ENCODE measurements around the gene NAA25.

The NAA25 gene

DNA sequence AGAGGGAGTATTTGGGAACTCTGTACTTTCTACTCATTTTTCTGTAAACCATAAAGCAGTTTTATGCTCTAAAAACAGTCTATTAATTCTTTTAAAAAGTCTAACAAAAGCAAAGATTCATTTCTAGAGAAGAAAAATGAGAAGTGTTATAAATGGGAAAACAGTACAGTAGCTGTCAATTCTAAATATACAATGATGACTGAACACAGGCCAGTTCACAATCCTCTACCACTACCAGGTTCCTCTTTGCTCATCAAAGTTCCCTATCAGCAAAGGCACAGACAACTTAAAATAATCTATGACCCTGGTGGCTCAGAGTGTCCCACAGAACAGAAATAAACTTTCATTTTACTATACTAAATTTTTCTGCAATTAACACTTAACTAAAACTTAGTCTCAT, 12.5 kb downstream of the NAA25 start:
- no peak for DNase-seq (ENCODE audit: low spot score)
- no peak overlapping the region for H3K27ac ChIP-seq
- H3K4me3 ChIP-seq: no peak overlapping the region
- TF ChIP-seq, protein P1, sequence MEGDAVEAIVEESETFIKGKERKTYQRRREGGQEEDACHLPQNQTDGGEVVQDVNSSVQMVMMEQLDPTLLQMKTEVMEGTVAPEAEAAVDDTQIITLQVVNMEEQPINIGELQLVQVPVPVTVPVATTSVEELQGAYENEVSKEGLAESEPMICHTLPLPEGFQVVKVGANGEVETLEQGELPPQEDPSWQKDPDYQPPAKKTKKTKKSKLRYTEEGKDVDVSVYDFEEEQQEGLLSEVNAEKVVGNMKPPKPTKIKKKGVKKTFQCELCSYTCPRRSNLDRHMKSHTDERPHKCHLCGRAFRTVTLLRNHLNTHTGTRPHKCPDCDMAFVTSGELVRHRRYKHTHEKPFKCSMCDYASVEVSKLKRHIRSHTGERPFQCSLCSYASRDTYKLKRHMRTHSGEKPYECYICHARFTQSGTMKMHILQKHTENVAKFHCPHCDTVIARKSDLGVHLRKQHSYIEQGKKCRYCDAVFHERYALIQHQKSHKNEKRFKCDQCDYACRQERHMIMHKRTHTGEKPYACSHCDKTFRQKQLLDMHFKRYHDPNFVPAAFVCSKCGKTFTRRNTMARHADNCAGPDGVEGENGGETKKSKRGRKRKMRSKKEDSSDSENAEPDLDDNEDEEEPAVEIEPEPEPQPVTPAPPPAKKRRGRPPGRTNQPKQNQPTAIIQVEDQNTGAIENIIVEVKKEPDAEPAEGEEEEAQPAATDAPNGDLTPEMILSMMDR (IDR thresholded peaks at IDR 0.05): no peak

DNA sequence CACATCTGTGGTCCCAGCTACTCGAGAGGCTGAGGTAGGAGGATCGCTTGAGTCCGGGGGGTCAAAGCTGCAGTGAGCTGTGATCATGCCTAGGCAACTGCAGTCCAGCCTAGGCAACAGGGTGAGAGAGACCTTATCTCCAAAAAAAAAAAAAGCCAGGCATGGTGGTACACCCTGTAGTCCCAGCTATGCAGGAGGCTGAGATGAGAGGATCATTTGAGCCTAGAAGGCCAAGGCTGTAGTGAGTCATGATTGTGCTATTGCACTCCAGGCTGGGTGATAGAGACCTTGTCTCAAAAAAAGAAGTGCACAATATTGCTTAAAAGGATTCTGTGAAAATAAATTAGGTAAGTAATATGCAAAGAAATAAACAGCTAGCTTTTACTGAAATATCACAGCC, 17.0 kb downstream of the NAA25 start:
- Histone ChIP-seq H3K4me3 (no peak overlapping the region), H3K27ac (no peak overlapping the region)
- no peak for DNase-seq (ENCODE audit: low spot score)
- TF ChIP-seq, protein P1 (IDR thresholded peaks at IDR 0.05): no peak

DNA sequence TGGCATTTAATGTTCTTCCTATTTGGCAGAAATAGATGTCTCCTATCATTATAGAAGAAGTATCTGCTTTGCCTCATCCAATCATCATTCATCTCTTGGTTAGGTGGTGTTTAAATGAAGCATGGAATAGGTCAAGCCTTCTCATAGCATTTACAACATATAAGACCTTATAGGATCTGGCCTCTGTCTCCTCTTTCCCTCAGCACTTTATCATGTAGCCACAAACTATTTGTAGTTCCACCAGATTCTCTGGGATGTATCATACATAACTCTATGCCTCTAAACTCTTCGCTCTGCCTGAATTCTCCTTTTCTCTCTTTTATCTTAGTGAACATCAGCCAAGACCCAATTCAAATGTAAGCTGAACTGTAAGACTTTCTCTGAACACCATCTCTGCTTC, 20.7 kb downstream of the NAA25 start:
- no peak overlapping the region for H3K4me3 ChIP-seq
- DNase-seq (ENCODE audit: low spot score): no peak
- H3K27ac ChIP-seq: no peak overlapping the region
- TF ChIP-seq, protein P1 (IDR thresholded peaks at IDR 0.05): no peak

DNA sequence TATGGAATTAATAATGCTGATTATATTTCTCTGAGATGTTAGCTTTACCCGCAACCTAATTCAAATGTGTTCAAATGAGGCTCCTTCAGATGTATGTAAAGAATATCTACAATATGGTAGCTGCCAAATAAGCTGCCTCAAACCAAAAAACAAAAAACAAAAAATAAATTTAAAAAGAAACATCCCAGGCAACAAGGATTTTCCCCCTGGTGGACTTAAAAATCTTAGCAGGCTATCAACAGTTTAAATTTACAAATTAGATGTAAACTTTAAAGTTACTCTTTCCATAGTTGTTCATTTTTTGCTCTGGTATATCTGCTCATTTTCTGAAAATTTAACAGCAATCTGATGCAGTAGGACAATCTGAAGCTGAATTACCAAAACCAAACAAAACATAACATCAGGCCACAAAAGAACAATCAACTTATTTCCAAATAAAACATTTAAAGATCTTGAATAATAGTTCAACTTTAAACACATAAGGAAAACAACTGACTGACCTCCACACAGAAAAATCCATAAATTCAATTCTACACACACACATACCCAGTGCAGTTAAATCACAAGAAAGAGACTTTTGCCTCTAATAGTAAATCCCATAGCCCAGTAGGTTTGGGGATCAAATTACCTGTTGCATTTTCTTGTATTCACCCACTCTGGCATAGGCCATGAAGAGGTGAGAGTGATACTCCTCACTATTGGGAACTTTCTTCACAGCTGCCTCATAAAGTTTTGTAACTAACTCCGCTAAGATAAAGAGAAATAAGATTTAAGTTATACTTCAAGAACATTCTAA, 21.3 kb downstream of the NAA25 start:
- DNase-seq (ENCODE audit: low spot score): no peak
- TF ChIP-seq, protein P1 (IDR thresholded peaks at IDR 0.05): no peak
- Histone ChIP-seq H3K27ac (no peak overlapping the region), H3K4me3 (no peak overlapping the region)

DNA sequence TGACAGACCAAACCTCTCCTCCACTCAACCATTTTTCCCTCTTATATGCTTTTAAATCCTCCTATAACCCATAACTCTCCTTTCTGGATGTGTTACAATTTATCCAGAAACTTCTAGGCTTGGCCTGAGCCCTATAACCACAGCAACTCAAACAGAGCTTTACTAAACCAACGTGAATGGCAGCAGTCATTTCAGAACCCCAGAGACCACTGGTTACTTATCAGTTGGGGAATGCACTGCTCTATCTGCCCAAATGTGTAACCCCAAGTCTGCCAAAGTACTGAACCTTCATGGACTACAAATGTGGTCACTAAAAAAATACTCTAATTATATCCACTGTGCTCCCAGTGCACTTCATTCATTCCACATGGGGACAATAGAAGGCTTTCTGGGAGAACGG, 42.0 kb downstream of the NAA25 start:
- H3K27ac ChIP-seq: no peak overlapping the region
- TF ChIP-seq, protein P1 (IDR thresholded peaks at IDR 0.05): no peak
- no peak overlapping the region for H3K4me3 ChIP-seq
- no peak for DNase-seq (ENCODE audit: low spot score)

DNA sequence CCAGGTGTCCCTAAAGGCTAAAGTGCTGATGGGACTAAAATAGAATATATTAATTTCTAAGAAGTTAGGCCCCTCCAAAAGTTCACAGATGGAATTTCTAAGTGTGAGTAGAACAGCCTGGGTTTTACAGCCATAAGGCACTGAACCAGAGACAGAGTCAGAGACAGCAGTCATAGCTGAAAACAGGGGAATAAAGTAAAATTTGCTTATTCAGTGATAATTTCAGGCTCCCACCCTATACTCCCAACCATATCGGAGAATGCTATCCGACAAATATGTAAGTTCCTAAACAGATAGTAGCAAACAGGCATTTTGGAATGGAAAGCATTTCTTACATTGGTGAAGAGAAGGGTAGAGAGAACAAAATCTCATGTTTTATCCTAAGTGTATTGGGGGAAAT, 45.3 kb downstream of the NAA25 start:
- TF ChIP-seq, protein P1 (IDR thresholded peaks at IDR 0.05): no peak
- Histone ChIP-seq H3K4me3 (no peak overlapping the region), H3K27ac (no peak overlapping the region)
- no peak for DNase-seq (ENCODE audit: low spot score)

DNA sequence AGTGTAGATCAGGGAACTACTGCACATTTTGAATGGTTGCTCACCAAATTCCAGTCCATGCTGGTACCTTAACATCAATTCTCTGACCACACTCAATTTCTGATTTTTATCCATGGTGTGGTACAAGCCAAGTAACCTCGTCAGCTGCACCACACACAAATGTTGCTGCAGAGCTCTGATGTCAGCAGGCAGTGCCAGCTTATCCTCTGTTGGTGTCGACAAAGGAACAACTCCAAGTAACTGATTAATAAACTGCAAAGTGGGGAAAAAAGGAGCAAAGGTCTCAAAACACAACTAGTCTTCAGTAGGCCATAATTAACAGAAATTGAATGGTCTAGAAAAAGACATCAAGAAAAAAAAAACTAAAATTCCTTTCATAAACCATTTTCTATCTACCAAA, 47.4 kb downstream of the NAA25 start:
- TF ChIP-seq, protein P1 (IDR thresholded peaks at IDR 0.05): no peak
- H3K27ac ChIP-seq: no peak overlapping the region
- H3K4me3 ChIP-seq: no peak overlapping the region
- DNase-seq (ENCODE audit: low spot score): no peak

All from coronary artery (tissue), 2 donors.